OCI-LY1 (cell line): ENCODE data around the gene ACKR3.

Experiments used
- CTCF ChIP-seq: fragments of 200-600 bp; sonication (generic), shearing (Covaris generic); IDR thresholded peaks from 2 replicates; pipeline ENCODE4 v1.5.1; 2017; ENCODE audit warnings: mild to moderate bottlenecking, antibody characterized with exemption, low read length, moderate library complexity, mixed read lengths
- EZH2 ChIP-seq: fragments of 200-600 bp; sonication (generic), shearing (Covaris generic); IDR thresholded peaks from 2 replicates; pipeline ENCODE4 v1.8.0; 2017; ENCODE audit warnings: borderline replicate concordance, mixed run types, mild to moderate bottlenecking, antibody characterized with exemption, low read length, moderate library complexity, mixed read lengths

- TF ChIP-seq CTCF: no peak
- TF ChIP-seq EZH2: no peak
Observed at GRCh38 chr2:236552212-236552542, 17.4 kb upstream of the ACKR3 start.
